Astrocyte of the hippocampus (primary cell): ENCODE results near the gene KLHL29.

ENCODE experiments used
- DNase-seq: peaks from one replicate; pipeline ENCODE4 v3.0.0; 2011; ENCODE audit warnings: low read depth, low spot score

The KLHL29 gene

DNA sequence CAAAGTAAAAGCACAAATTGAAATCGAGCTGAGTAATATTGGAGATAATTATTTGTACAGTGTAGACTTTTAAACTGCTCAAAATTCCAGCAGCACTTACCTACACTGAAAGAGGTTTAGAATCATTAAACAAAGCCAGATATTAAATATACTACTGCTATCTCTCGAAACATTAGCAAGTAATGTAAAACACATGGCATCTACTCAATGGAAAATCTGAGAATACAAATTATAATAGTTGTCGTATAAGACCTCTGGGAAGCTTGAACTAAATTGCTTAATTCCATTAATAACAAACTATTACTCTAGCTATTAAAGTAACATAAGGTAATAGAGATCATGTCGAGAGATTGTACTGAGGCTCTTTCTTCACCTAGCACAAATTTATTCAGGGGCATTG, 108.9 kb downstream of the KLHL29 start:
- no peak for DNase-seq

DNA sequence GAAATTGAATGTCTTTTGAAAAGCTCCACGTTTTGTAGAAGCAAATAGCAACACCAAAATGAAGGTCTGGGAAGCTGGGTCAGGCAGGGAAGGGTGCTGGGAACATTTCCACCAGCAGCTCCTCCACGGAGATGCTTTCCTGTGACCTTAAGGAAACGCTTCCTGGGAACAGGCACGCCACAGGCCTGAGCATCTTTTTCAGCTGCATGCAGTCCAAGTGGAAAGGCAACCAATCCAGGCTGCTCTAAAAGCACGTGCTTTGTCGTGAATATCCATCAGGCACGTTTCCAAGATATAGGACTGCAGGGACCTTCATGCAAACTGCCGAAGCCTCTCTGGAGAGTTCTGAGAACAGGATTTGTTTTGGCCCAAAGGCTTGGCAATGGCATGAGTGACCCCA, 109.3 kb downstream of the KLHL29 start:
- DNase-seq = no peak

DNA sequence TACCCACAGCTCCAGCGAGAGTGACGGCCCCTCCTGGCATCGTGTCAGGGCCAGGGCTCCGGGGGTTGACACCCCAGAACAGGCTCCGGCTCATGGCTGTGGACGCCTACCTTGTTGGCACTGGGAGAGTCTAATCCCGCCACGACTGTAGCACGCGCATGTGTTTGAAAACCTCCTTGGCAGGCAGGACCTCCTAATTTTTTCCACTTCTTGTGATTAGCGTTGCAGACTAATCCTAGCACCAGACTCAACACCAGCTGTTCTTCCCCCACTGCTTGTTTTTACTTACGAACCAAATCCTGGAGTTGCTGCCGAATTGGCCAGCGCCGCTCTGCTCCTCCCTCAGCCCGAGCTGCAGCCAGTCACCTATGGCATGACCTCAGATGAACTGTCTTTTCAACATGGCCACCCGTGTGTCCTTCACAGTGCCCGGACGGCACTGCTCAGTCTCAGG, 110.7 kb downstream of the KLHL29 start:
- DNase-seq = peak; percentile 66

DNA sequence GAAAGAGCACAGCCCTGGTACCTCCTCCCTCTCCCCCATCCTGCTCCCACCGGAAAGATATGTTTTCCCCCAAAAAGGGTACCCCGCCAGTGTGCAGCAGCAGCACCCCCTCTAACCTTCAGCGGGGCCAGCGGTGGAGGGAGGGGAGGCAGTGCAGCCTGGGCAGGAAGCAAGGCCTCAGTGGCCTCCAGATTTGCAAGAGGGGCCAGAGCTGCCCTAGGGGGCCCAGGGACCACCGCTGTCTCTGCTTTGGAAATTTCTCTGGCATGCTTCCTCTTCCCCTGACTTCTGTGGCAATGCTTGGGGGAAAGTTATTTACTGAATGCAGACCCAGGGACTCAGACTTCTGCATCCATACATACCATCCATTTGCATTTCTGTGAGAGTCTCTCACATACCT, 111.5 kb downstream of the KLHL29 start:
- no peak for DNase-seq

DNA sequence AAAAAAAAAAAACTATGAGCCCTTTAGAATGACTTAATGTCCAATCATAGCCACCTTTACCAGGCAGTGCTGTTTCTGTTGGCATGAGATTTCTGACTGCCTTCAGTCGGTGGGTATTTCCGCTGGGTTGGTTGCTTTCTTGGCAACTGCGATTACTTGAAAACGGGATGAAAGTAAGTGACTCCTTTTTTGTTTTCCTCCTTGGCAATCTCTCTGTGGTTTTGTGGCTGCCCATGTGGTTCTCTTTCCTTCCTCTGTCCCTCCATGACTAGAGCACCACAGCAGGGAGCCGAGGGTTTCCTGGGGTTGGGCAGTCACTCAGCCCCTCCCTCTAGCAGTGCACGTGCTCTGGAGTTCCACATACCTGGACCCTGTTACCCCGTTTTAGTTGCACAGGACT, 112.1 kb downstream of the KLHL29 start:
- peak; percentile 93 for DNase-seq

DNA sequence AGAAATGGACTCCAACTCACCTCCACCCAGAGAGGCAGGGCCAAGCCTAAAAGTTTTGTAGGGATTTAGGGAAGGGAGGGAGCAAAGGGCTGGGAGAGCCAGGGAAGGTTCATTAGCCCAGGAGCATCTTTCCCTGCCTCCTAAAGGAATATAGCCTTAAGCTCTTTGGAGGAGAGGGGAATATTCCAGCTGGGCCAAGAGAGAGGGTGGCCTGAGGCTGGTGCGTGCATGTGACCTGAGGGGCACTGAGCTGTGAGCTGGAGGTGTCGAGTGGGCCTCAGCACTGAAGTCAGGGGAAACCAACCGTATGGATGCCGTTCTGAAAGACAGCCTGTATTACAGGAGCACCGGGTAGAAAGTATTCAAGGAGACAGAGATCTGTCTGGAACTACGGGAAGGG, 112.6 kb downstream of the KLHL29 start:
- DNase-seq = no peak

DNA sequence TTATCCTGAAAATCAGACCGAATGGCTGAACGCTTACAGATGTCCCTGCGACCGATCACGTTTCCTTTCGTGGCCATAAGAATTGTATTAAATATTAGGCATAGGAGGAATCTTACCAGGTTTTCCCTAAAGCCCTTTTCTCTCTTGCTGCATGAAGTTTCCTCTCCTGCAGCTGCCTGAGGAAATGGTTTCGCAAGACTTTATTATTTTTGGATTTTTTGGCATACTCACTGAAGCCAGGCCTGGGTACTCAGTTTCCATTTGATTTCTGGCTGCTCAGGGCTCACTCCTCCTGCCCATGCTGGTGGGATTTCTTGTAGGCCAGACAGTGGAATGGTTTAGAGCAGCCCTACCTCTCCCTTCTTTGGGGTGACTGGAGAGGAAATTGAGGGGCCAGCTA, 114.0 kb downstream of the KLHL29 start:
- DNase-seq = no peak

DNA sequence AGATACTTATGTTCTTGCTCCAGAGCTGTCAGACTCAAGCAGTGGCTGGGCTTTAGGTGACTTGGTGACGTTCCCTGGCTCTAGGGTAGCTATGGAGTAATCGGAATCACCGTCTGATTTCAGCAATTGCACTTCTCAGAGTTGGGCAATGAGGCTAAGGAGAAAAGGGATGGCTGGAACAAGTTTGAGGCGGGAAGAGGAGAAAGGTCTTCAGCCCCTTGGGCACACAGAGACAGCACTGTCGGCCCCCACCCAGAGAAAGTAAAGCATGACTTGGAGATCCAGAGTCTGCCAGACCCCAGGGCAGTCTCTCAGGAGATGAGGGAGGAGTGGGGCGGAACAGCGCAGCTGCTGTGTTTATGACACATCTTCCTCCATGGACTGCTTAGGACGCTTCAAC, 114.5 kb downstream of the KLHL29 start:
- no peak for DNase-seq

DNA sequence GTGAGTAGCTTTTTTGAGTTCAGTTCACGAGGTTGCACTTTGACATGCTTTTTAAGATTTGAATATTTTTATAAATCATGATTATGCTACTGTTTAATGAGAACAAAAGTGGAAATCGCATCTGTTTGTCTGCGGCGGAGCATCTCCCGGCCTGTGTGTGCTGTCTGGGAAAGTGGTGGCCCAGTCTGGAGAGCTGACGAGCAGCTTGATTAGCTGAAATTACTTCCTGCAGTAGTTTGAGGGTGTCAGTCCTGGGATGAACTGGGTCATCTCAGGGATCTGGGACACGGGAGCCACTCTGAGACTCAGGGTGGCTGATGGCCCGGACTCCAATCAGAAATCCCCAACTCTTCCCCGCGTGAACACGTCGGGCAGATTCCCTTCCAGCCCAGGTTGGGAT, 115.9 kb downstream of the KLHL29 start:
- DNase-seq = no peak

DNA sequence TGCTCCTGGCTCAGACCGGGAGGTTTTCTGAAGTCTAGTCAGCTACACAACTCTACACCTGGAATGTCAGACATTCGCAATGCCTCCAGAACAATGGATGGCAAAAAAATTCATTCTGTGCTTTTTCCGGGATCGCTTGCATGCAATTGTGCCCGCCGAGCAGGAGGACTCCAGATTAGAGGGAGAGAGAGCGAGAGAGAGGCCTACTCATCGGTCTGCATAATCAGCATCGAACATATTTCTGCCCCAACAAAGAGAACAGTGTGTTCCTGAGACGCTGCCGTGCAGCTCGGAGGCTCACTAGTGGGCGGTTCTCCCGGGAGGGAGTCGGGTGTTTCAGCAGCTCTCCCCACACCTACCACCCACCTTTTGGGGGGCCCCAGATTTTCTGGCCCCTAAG, 117.1 kb downstream of the KLHL29 start:
- DNase-seq = peak; percentile 88

DNA sequence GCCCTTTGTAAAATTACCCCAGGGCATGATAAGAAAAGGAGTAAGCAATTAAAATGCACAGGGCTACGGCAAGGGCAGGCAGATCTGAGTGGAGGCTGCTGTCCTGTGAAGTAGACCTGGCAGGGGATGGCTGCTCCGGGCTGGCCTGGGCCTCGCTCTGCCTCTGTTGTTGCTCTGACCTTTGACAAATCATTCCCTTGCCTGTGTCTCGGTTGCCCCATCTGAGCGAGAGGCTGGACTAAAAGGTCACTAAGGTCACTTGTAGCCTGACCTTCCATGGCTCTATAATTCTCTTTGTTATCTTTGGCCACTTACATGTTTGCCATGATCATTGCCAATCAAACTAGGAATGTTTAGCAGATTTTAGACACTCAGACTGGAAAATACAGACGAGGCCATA, 118.1 kb downstream of the KLHL29 start:
- DNase-seq = no peak

DNA sequence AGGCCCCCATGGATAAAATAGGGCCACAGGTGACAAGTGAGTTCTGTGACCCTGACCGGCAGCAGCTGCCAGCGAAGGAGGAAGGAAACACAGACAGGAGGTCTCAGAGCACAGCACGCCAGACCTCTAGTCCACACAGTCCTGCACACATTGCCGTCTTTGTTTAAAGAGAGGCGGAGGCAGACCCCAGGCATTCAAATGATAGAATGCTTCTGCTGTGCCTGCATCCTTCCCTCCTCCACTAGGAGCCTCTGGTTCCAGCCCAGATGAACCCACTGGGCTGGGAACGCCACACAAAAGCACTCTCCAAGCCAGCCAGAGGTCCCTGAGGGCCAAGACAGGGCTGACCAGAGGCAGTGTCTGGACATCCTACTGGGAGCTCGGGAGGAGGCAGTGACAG, 118.7 kb downstream of the KLHL29 start:
- DNase-seq = no peak

DNA sequence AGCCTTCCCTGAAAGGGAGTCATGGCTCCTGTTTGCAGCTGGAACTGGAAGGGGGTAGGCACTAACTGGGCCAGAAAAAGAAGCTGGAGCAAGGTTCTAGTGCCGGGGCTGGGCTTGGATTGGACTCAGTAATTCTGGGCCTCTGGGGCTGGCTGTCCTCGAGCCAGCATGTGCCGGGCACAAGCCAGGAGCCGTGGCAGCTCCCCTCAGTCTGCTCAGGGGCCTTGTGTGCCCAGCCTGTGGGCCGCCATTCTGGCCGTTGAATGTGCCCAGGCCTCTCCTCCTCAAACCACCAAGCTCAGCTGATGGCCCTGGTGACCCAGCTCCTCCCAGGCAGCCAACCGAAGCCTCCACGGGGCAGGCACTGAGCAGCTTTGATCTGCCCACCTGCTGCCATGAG, 119.6 kb downstream of the KLHL29 start:
- DNase-seq = no peak

DNA sequence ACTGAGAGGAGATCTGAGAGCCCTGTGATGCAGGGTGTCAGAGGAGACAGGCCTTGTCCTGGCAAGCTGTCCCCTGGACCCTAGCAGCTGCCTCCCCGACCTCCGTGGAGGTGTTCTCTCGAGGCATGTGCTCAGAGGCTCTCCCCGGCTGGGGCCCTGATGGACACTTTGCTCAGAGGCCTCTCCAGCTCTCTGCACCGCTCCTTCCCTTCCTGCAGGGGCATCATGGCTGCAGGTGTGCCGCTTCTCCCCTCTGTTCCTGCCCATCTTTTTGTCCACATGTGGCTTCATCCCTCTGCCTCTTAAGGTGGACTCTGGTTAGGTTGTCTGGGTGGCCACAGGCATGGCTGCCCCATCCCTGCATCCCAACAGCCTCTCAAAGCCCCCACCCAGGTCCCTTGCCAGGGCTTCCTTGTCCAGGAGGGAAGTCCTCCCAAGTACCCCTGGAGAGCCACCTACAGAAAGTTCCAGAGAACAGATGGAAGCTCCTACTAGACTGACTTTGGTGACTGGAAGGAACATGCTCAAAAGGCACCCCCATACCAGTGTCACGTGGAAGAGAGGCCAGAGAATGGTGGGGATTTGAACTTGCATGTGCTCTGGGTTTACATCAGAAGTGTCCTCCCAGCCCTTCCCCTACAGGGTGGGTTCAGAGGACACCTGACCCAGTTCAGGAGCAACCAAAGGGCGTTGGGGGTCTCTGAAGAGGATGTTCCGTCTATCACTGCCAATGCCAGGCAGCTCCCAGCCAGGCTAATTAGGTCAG, 120.4 kb downstream of the KLHL29 start:
- no peak for DNase-seq

DNA sequence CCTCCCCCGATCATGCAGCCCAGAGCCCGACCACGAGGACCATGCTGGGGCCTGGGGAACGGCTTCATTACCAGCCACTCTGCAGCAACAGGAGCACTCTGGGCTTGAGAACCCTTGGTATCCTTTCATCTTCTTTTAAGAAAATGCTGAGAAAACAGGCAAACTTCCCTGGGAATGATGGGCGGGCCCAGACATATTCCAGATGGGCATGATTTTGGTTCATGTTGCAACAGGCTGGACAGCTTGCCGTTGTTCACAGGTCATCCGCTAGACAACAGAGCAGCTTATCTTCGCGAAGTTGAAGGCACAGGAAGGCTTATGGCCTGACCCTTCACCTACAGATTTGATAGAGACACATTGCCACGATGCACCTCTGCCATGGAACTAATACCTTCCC, 121.0 kb downstream of the KLHL29 start:
- no peak for DNase-seq

DNA sequence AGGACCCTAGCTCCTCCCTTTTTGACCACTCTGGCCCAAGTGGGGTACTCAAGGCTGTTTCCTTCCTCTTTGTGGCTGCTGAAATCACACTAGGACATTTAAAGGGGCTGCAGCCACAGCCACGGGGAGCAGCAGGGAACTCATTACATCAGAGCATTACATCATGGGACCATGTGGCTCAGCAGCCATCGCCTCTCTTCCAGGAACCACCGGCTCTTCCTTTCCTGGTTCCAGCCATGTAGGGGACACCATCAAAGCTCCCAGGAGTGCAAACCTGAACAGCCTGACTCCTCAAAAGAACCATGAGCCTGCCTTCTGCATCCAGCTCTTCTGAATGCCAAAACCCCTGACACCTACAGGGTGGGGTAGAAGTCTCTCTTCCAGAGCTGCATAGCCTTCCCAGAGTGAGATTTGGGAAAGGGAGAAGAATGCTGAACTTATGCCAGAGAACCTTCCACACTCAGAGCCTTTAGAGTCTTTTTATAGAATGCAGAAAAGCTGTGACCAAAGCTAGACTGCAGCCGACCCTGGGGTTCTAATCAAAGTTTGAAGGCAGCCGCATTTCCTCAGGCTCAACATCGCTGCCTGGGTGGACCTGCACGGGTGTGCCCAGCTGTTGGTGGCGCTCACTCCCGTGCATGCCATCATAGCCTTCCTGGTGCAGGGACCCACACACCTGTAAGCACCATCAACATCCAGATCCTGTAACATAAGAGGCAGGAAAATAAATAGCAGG, 121.7 kb downstream of the KLHL29 start:
- no peak for DNase-seq

DNA sequence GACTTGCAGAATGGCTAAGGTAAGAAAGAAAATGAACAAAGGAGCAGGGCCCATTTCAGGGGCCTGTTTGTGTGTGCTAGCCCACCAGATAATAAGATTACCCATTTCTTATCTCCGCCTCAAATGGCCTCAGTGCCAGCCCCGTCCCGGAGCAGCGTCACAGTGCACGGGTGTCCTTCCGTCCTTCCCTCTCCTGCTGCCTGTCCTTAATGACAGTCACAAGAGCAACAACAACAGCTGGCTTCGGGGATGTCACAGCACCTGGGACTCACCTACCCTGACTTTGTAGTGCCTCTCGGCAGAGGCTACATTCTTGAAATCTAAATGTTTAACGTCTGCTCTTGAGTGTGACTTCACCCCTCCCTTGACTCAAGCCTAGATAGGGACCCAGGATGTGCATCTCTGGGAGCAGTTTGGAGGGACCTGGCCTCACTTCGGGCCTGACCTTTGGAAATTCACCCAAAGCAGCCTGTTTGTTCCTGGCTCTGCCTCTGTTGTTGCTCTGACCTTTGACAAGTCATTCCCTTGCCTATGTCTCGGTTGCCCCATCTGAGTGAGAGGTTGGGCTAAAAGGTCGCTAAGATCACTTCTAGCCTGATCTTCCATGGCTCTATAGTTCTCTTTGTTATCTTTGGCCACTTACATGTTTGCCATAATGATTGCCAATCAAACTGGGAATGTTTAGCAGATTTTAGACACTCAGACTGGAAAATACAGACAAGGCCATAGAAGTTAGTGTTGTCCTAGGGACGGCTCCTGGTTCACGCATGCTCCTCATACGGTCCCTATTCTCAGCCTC, 122.5 kb downstream of the KLHL29 start:
- no peak for DNase-seq

DNA sequence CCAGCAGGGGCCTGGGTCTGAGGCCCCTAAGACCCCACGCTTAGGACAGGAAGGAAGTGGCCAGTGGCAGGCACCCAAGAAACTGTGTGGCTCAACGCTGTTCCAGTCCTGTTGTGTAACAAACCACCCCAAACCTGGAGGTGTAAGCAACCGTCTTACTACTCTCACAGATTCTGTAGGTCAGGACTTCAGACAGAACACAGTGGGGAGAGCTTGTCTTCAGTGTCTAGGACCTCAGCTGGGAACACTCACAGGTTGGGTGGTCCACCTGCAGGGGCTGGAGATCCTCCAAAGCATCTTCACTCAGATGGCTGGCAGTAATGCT, 123.0 kb downstream of the KLHL29 start:
- no peak for DNase-seq

DNA sequence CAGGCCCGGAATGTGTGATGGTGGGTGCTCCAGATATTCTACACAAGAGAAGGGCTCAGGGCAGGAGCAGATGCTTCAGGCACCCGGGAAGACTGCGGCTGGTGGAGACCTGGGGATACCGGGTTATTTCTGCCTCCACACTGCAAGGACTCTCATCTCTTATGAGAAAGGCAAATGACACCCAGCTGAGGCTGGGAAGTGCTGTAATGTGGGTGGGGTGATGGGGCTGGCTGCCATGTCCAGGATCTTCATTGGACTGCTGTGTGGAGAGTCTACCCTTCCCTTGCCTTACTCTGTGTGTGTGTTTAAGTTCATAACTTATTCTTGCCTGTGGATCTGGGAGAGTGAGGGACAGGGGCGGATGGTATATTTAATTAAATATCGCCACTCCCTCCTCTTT, 124.1 kb downstream of the KLHL29 start:
- DNase-seq = no peak

DNA sequence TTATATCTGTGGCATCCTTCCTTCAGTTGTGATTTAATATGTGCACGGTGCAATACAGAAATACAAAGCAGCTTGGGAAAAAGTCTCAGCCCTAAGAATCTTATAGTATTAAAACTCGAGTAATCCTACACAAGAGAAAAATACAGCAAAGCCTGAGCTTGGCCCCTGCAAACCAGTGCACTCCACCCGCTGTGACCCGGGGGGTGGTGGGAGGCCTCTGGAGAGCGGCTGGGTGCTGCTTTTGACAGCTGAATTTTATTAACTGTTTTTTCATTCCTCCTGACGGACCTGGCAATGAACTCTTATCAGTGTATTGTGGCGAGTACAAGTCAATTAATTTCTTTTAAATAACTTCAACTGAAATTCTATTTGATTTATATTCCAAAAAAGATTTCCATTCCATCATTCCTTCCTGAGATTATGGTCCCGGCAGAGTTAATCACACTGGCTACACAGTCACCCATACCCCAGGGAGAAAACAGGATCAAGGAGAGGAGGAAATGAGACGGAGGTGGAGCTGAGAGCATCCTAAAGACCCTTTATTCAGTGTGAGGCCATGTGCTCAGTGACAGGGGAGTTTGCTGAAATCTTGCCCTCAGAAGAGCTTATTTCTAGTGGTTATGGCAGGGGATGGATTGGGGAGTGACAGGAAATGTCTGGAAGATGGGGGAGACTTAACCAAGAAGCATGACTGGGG, 124.8 kb downstream of the KLHL29 start:
- no peak for DNase-seq

DNA sequence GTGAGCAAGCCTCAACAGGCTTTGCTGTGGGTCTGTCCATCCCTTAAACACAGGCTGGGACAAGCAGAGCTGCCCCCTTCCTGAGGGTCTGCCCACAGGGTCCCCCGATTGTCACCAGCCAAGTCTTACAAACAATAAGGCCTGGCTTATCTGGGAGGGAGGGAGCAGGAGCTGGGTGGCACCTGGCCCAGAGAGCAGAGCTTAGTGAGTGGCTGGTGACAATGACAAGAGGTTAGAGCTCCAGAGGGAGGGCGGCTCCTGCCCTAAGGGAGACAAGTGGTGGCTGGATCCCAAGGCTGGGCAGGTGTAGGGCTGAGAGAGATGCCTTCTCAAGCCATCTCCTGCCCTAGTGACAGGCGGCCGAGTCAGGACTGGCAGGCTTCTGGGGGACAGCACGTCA, 125.5 kb downstream of the KLHL29 start:
- no peak for DNase-seq

DNA sequence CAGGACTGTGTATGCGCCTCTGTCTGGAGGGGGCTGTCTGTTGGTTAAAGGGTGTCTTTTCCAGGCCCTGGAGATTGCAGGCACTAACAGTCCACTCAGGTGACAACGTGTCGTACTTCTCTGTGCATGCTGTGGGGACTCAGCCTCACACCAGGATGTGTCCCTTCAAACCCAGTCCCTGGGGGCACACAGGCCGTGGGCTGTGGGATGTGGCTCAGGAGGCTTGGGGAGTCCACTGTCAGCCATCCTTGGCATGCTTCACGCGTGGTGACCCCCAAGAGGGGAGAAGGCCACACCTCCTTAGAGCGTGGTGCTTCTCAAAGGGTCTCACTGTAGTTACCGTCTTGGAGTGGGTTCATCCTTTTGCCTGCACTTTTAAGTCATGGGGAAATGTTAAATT, 127.8 kb downstream of the KLHL29 start:
- no peak for DNase-seq
